ENCODE results near the gene FNBP1L. TPM values are rescaled to one million over a fixed set of nuclear protein-coding genes. Genes with fewer than 3 reads are reported as not detected.
A peak's percentile ranks its signal among the peaks of the same experiment; 100 is the strongest.

The FNBP1L gene
- total RNA-seq, 1 experiment from 2014 or later, result 13.9 TPM

- no peak for DNase-seq (ENCODE audit: low spot score)
Measured at GRCh38 chr1:93528412-93528811, 80.5 kb downstream of the FNBP1L start.

- no peak for DNase-seq (ENCODE audit: low spot score)
Measured at GRCh38 chr1:93531193-93531592, 83.3 kb downstream of the FNBP1L start.

- no peak for DNase-seq (ENCODE audit: low spot score)
Measured at GRCh38 chr1:93532780-93533378, 85.0 kb downstream of the FNBP1L start.

- no peak for DNase-seq (ENCODE audit: low spot score)
Measured at GRCh38 chr1:93533677-93534076, 85.8 kb downstream of the FNBP1L start.

- no peak for DNase-seq (ENCODE audit: low spot score)
Measured at GRCh38 chr1:93537396-93537795, 89.5 kb downstream of the FNBP1L start.

- DNase-seq (ENCODE audit: low spot score), result no peak
Measured at GRCh38 chr1:93537924-93538323, 90.0 kb downstream of the FNBP1L start.

GRCh38 chr1:93541045-93541444, 93.1 kb downstream of the FNBP1L start:
- DNase-seq (ENCODE audit: low spot score), result no peak

- DNase-seq (ENCODE audit: low spot score), result no peak
Measured at GRCh38 chr1:93542398-93542797, 94.5 kb downstream of the FNBP1L start.

GRCh38 chr1:93546162-93546863, 98.4 kb downstream of the FNBP1L start:
- no peak for DNase-seq (ENCODE audit: low spot score)

- DNase-seq (ENCODE audit: low spot score), result no peak
Measured at GRCh38 chr1:93549131-93549530, 101.2 kb downstream of the FNBP1L start.

- DNase-seq (ENCODE audit: low spot score), result no peak
Measured at GRCh38 chr1:93549811-93550210, 101.9 kb downstream of the FNBP1L start.

- DNase-seq (ENCODE audit: low spot score), result peak; percentile 41
Measured at GRCh38 chr1:93552741-93553455, 105.0 kb downstream of the FNBP1L start.

- DNase-seq (ENCODE audit: low spot score), result peak; percentile 92
Measured at GRCh38 chr1:93553886-93554490, 106.1 kb downstream of the FNBP1L start.

- peak; percentile 26 for DNase-seq (ENCODE audit: low spot score)
Measured at GRCh38 chr1:93554883-93555872, 107.3 kb downstream of the FNBP1L start.

- DNase-seq (ENCODE audit: low spot score), result peak; percentile 64
Measured at GRCh38 chr1:93556291-93556690, 108.4 kb downstream of the FNBP1L start.

- no peak for DNase-seq (ENCODE audit: low spot score)
Measured at GRCh38 chr1:93559045-93559444, 111.1 kb downstream of the FNBP1L start.

- DNase-seq (ENCODE audit: low spot score), result no peak
Measured at GRCh38 chr1:93559695-93560094, 111.8 kb downstream of the FNBP1L start.

- no peak for DNase-seq (ENCODE audit: low spot score)
Measured at GRCh38 chr1:93565496-93566206, 117.7 kb downstream of the FNBP1L start.

- no peak for DNase-seq (ENCODE audit: low spot score)
Measured at GRCh38 chr1:93566227-93566626, 118.3 kb downstream of the FNBP1L start.

- no peak for DNase-seq (ENCODE audit: low spot score)
Measured at GRCh38 chr1:93567255-93567918, 119.5 kb downstream of the FNBP1L start.
